Vagina (tissue), 2 donors: ENCODE results near the gene ZNF346.

Experiments
- CTCF ChIP-seq, 3 experiments: fragments of 450-650 bp in 2 of 3; fragments of 200-600 bp in 1 of 3; sonication (generic) in 1 of 3; IDR thresholded peaks; one replicate each; pipeline ENCODE4 v1.5.1; 2017 to 2019; ENCODE audit warnings: antibody characterized with exemption in 3 of 3, mild to moderate bottlenecking in 2 of 3, moderate library complexity in 2 of 3
- POLR2A ChIP-seq, 2 donors: fragments of 450-650 bp; IDR thresholded peaks; one replicate each; pipeline ENCODE4 v1.6.1; 2017; ENCODE audit warnings: antibody characterized with exemption in 2 of 2, mild to moderate bottlenecking in 2 of 2, moderate library complexity in 2 of 2

- TF ChIP-seq CTCF (IDR thresholded peaks at IDR 0.05) (no peak), POLR2A (IDR thresholded peaks at IDR 0.05) (no peak)
Measured at GRCh38 chr5:177004961-177005360, 17.5 kb upstream of the ZNF346 start.
